ENCODE measurements around the gene FXN. TPM values are rescaled to one million over a fixed set of nuclear protein-coding genes. Genes with fewer than 3 reads are reported as not detected.

FXN gene
- total and polyA plus RNA-seq, 2 donors (not counting 3 experiments of a cell fraction or from before 2014, with no cell fraction given), result 18.2 to 21.2 TPM

- H3K4me3 ChIP-seq (replicated peaks in 1 of 3; ENCODE audit: insufficient read depth in 1 of 3, low read depth in 1 of 3, low read length in 3 of 3), result no peak overlapping the region
- no peaks in the 10 kb centered on the region for H4K20me1 ChIP-seq (replicated peaks; ENCODE audit: control insufficient read depth, extremely low read depth, insufficient read depth, low read length)
- no peaks in the 10 kb centered on the region for H3K36me3 ChIP-seq (ENCODE audit: control insufficient read depth in 2 of 2, extremely low read depth in 1 of 2, insufficient read depth in 2 of 2, low read length in 2 of 2)
- CTCF ChIA-PET, result interaction anchor here (0.7 kb wide), 1 partner anchor 54 kb away, joined by 3 read pairs; the partner anchor contains the start of gene FXN
- peaks cover 2% of the 10 kb centered on the region for H3K9me1 ChIP-seq (replicated peaks; ENCODE audit: control insufficient read depth, extremely low read depth, insufficient read depth, low read length)
- no peak for FAIRE-seq
- H3K27me3 ChIP-seq (ENCODE audit: control insufficient read depth in 2 of 2, insufficient read depth in 2 of 2, low read length in 2 of 2), result no peaks in the 10 kb centered on the region
- no peaks in the 10 kb centered on the region for H3K9me3 ChIP-seq (replicated peaks; ENCODE audit: control insufficient read depth, insufficient read depth, low read length)
- BruUV-seq (replicated peaks), result no TSS peak
- no peak overlapping the region for H3K4me2 ChIP-seq (ENCODE audit: insufficient read depth, low read length)
- peaks cover 32% of the 10 kb centered on the region for H3K4me1 ChIP-seq (ENCODE audit: control insufficient read depth, extremely low read depth, insufficient read depth, low read length)
- no peaks in the 10 kb centered on the region for H3K79me2 ChIP-seq (ENCODE audit: control insufficient read depth, insufficient read depth, low read length)
- TF ChIP-seq MYC (IDR thresholded peaks at IDR 0.05; ENCODE audit: low read depth, low read length) (no peak), JUN (IDR thresholded peaks at IDR 0.05; ENCODE audit: borderline replicate concordance, insufficient read depth, insufficient read length, low read depth) (no peak), POLR2A (IDR thresholded peaks at IDR 0.05; ENCODE audit: low read depth, low read length) (no peak), EZH2 (IDR thresholded peaks at IDR 0.05; ENCODE audit: borderline replicate concordance, low read depth, low read length, severe bottlenecking) (no peak)
- intact Hi-C loops (cut with micrococcal nuclease) (no loop called here), dilution Hi-C loops (cut with MboI; ENCODE audit: extremely low pct_ligation_motif_present, low sequenced_read_pairs) (no loop called here)
- H2AFZ ChIP-seq (ENCODE audit: low read depth, low read length), result no peak overlapping the region
- POLR2A ChIA-PET, result no interaction called here
- H3K9ac ChIP-seq (replicated peaks; ENCODE audit: extremely low read depth, insufficient read depth, low read length), result no peak overlapping the region
- H3K27ac ChIP-seq (ENCODE audit: insufficient read depth, low read depth, low read length), result peak overlapping the region; percentile 14
- DNase-seq (ENCODE audit: low read depth, low spot score), result no peak
Observed at GRCh38 chr9:69089491-69089890, 53.9 kb downstream of the FXN start.

GRCh38 chr9:69090140-69090750 lies 54.7 kb downstream of the FXN start:
- Histone ChIP-seq H3K79me2 (ENCODE audit: control insufficient read depth, insufficient read depth, low read length) (no peaks in the 10 kb centered on the region), H3K27me3 (ENCODE audit: control insufficient read depth in 2 of 2, insufficient read depth in 2 of 2, low read length in 2 of 2) (no peaks in the 10 kb centered on the region), H3K9ac (replicated peaks; ENCODE audit: extremely low read depth, insufficient read depth, low read length) (no peak overlapping the region), H3K9me1 (replicated peaks; ENCODE audit: control insufficient read depth, extremely low read depth, insufficient read depth, low read length) (peaks cover 2% of the 10 kb centered on the region), H3K9me3 (replicated peaks; ENCODE audit: control insufficient read depth, insufficient read depth, low read length) (no peaks in the 10 kb centered on the region), H3K27ac (ENCODE audit: insufficient read depth, low read depth, low read length) (peak overlapping the region; percentile 7), H3K36me3 (ENCODE audit: control insufficient read depth in 2 of 2, extremely low read depth in 1 of 2, insufficient read depth in 2 of 2, low read length in 2 of 2) (no peaks in the 10 kb centered on the region), H3K4me1 (ENCODE audit: control insufficient read depth, extremely low read depth, insufficient read depth, low read length) (peaks cover 32% of the 10 kb centered on the region), H4K20me1 (replicated peaks; ENCODE audit: control insufficient read depth, extremely low read depth, insufficient read depth, low read length) (no peaks in the 10 kb centered on the region), H3K4me2 (ENCODE audit: insufficient read depth, low read length) (peak overlapping the region; percentile 39), H3K4me3 (replicated peaks in 1 of 3; ENCODE audit: insufficient read depth in 1 of 3, low read depth in 1 of 3, low read length in 3 of 3) (no peak overlapping the region), H2AFZ (ENCODE audit: low read depth, low read length) (peak overlapping the region; percentile 36)
- dilution Hi-C loops (cut with MboI; ENCODE audit: extremely low pct_ligation_motif_present, low sequenced_read_pairs) (no loop called here), intact Hi-C loops (cut with micrococcal nuclease) (loop anchor here (2.0 kb wide), 1 partner anchor 31 kb away; no protein-coding TSS in a partner anchor)
- TF ChIP-seq GATA2 (IDR thresholded peaks at IDR 0.05; ENCODE audit: insufficient read depth, insufficient read length, low read depth, low read length), result peak; percentile 52
- no peak for TF ChIP-seq POLR2A (IDR thresholded peaks at IDR 0.05; ENCODE audit: low read depth, low read length)
- BruUV-seq (replicated peaks), result no TSS peak
- no peak for DNase-seq (ENCODE audit: low read depth, low spot score)
- ChIA-PET CTCF (interaction anchor here (0.7 kb wide), 1 partner anchor 55 kb away, joined by 3 read pairs; the partner anchor contains the start of gene FXN), POLR2A (no interaction called here)
- no peak for FAIRE-seq
